Activated CD4-positive, alpha-beta T cell treated with anti-CD3 and anti-CD28 coated beads, Interleukin-10, Interleukin-2, amounts not matched to agents 100 ng/mL and 50 ng/mL, durations not matched to agents 16 hours and 8 hours (primary cell): ENCODE data around the gene NUP214.
A peak's percentile ranks its signal among the peaks of the same experiment; 100 is the strongest.

Experiments
- DNase-seq: peaks from one replicate; pipeline ENCODE4 v3.0.0-alpha.2; 2020

Gene NUP214

GRCh38 chr9:131125288-131126058 lies at the start of gene NUP214:
NUP214 (plus strand) TSS chr9:131125586; CDS start chr9:131125705, 119 bp downstream.
- DNase-seq, result peak; percentile 99

DNA sequence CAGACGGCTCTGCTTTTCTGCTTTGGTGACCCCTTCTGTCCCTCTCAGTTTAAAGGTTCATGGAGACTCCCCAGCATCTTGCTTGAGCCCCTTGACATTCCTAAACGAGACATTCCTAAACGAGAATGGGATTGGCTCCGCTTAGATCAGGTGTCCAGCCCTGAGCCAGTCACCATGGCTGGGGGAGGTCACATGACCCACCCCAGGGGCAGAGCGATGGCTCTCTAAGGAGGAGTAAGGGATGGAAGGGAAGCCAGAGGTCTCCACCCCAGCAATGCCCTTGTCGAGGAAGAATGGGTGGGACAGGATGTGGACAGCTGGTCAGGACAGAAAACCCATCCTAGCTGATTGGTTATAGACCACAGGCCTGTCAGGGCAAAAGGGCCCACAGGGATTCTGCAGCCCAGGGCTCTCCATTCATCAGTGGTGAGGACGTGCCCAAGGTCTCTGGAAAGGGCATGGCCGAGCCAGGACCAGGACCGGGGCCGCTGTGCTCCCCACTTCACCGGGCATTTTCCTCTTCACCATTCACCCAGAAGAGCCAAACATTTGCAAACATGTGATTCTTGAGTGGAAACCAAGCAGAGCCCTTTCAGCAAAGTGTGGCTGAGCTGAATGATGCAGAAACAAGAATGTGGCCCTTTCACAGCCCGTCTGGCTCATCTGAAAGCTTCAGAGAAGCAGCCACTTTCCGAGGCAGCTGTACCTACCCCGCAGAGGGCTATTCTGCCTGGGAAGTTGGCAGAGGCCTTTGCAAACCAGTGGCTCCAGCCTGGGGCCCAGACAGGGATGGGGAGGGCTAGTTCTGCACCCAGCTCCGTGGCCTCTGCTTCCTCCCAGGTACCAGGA lies 48.8 kb upstream of the NUP214 start:
- DNase-seq, result no peak

- no peak for DNase-seq
Measured at GRCh38 chr9:131078427-131079366, 46.7 kb upstream of the NUP214 start.

GRCh38 chr9:131080589-131080988 lies 44.8 kb upstream of the NUP214 start:
- DNase-seq, result no peak

GRCh38 chr9:131081868-131082267 lies 43.5 kb upstream of the NUP214 start:
- DNase-seq, result no peak

DNA sequence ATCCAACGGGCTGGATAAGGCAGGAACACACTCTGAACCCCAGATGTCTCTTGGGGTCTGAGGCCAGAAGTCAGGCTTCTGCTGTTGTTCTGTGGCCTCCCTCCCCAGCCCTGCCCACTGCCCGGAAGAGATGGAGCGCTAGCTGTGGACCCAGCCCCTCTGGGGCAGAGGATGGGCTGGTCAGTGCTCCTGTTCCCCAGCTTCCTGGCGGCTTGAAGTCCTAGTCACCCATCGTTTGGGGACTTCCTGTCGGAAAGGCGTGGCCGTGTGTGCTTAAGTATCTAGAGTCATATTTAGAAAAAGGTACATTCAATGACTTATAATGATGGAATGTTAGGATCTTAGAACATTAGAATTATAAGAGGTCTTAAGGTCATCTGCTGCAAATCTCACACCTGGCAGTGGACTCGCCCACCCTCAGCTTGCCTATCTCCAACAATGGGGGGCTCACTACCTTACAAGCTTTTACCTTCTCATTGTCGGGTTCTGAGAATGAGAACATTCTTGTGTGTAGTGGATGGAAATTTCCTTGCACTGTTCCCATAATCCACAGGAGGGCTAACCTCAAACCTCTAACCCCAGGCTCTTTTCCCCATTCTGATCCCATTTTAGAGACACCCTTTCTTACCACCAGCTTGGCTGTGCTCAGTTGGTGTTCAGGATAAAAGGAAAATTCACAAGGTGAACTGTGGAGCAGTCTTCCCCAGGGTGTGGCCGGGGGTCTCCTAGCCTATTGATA lies 42.4 kb upstream of the NUP214 start:
- DNase-seq, result no peak

DNA sequence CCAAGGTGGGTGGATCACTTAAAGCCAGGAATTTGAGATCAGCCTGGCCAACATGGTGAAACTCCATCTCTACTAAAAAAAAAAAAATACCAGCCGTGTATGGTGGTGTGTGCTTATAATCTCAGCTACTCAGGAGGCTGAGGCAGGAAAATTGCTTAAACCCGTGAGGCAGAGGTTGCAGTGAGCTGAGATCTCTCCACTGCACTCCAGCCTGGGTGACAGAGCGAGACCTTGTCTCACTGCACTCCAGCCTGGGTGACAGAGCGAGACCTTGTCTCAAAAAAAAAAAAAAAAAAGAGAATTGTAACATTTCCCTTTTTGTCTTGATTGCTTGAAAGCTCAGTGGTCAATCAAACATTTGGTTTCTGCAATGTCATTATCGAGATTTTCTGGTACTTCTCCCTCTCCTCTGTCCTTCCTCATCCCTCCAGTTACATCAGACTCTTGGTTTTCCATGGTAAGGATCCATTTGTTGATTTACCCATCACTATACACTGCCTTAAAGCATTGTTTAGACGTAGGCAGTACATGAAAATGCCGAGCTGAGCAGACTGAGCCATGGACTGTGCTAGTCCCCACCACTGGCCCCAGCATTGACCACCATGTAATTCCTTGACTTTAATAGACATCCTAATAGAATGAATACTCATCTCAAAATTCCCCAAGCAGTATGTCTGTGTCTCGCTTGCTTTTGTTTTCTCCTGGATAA lies 40.6 kb upstream of the NUP214 start:
- DNase-seq, result no peak

DNA sequence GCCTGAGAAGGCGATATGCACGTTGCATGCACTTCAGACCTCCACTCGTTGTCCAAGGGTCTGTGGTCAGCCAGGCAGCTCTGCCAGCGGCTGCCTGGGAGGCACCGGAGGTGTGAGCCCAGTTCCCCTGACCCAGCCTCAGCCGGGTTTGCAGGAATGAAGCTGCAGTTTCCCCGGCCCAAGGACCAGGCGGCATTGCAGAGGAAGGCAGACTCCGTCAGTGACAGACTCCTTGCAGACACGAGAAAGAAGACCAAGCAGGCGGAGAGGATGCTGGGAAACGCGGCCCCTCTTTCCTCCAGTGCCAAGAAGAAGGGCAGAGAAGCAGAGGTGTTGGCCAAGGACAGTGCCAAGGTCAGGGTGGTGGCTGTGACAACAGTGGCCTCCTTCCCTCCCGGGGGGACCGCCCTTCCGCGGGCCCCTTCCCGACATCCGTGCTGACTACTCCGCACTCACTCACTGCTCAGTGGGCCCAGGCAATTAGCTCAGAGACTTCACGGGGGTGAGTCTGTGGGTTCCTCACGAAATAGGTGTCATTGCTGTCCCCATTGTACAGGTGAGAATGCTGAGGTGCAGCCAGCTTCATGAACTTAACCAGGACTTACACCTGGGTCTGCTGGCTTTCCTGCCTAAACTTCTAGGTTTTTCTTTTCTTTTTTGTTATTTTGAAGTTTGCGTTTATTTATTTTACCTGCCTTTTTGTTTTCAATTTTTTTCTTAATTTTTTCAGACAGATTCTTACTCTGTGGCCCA lies 39.8 kb upstream of the NUP214 start:
- no peak for DNase-seq

GRCh38 chr9:131087354-131087893 lies 38.0 kb upstream of the NUP214 start:
- DNase-seq, result no peak

- no peak for DNase-seq
Measured at GRCh38 chr9:131090025-131090787, 35.2 kb upstream of the NUP214 start.

DNA sequence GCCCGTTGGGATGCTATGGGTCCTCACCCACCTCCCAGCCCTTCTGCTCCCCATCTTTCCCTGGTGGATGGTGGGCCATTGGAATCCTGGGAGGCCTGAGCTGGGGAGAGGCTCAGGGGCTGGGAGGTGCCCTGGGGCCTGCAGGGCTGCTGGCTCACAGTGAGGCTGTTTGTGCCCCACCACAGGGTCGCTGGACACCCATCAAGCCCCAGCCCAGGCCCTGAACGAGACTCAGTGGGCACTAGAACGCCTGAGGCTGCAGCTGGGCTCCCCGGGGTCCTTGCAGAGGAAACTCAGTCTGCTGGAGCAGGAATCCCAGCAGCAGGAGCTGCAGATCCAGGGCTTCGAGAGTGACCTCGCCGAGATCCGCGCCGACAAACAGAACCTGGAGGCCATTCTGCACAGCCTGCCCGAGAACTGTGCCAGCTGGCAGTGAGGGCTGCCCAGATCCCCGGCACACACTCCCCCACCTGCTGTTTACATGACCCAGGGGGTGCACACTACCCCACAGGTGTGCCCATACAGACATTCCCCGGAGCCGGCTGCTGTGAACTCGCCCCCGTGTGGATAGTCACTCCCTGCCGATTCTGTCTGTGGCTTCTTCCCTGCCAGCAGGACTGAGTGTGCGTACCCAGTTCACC lies 33.9 kb upstream of the NUP214 start:
- no peak for DNase-seq

DNA sequence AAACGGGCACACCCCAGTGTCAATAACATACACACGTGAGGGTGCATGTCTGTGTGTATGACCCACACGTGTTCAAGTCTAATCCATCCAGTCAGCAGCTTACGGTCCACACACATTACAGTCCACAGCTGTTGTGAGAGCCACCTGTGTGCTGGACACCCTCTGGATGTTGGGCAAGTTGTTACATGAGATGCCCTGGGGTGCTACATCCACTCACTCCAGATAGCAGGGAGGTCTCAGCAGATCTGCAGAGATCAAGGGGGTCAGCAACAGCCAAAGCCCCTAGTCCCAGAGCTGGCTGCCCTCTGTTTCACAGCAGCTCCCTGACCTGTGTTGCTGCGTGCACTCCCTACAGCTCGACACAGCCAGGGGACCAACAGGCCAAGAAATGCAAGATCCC lies 33.4 kb upstream of the NUP214 start:
- DNase-seq, result no peak

DNA sequence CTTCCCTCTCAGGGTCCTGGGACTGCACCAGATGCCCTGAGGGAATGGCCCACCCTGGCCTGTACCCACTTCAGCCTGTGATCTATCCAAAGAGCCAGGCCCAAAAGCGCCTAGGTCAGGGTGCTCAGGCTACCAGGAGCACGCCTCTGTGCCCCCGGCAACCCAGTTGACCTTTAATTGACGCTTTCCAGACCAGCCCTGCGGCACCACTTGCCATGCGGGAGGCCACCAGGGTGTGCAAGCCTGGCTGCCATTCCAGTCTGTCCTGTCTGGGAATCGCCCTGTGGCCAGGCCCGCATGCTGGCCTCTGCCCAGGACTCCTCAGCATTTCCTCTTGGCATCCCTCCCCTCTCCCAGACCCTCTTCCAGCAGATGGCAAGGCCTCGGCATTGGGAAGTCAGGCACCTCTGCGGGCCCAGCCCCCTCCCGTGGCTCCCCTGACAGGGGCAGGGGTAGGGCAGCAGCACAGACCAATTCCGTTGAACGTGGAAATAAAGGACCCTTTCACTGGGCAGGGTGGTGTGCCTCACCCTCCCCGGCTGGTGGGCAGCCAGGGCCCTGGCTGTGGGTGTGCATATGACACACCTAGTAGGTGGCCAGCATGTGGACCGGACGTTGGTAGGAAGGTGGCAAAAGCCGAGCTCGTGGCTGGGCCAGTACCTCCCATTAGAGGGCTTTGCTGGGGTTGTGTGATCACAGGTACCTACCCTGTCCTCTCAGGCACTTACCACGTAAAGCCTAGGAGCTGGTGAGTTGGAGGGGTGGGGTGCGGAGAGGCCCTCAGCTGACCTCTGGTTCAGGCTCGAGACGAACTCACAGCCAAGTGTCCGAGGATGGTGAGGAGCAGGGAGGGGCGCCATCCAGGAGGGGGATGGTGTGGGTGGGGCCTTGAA lies 32.6 kb upstream of the NUP214 start:
- DNase-seq, result no peak

DNA sequence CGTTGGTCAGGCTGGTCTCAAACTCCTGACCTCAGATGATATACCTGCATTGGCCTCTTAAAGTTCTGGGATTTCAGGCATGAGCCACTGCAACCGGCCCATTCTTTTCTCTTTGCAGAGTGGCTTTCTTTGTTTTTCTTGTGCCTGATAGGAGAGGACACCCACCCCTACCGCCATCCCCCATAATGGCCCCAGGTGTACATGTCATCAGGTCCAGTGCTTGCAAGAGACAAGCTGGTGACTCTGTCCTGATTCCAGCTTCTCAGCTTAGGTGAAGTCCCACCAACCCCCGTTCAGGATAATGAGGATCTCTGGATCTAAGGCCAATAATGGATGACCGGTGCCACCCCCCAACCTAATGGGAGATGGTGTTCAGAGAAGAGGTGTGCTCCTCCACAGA lies 31.4 kb upstream of the NUP214 start:
- DNase-seq, result no peak

GRCh38 chr9:131094622-131095021 lies 30.8 kb upstream of the NUP214 start:
- DNase-seq, result no peak

DNA sequence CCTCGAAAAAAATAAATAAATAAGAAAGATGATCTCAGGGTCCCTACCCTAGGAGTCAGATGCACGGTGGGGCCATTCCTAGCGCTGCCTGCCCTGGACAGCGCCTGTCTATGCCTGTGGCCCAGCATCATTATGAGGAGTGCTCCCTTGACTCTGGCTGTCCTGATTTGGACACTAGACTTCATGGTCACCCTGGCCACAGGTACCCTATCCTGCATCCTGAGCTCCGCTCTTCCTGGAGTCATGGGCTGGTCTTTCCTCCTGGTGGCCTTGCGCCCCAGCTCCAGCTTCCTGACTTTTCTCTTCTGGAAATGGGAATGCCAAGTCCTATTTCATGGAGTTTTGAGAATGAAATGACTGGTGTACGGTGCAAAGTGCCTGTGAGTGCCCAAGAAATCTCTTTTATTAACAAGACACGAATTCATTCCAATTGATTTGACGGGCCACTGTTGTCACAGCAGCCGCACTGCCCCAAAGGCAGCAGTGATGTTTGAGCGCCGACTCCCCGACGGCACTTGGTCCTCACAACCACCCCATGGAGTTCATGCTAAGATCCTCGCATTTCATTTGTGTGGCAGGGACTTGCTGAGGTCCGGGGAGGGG lies 29.6 kb upstream of the NUP214 start:
- DNase-seq, result no peak

- peak; percentile 16 for DNase-seq
Measured at GRCh38 chr9:131096269-131097125, 28.9 kb upstream of the NUP214 start, which contains the start of gene AIF1L. AIF1L (plus strand) TSS chr9:131096531; CDS start chr9:131096630, 99 bp downstream.
